Measurements from ENCODE around the gene EML2.

DNA sequence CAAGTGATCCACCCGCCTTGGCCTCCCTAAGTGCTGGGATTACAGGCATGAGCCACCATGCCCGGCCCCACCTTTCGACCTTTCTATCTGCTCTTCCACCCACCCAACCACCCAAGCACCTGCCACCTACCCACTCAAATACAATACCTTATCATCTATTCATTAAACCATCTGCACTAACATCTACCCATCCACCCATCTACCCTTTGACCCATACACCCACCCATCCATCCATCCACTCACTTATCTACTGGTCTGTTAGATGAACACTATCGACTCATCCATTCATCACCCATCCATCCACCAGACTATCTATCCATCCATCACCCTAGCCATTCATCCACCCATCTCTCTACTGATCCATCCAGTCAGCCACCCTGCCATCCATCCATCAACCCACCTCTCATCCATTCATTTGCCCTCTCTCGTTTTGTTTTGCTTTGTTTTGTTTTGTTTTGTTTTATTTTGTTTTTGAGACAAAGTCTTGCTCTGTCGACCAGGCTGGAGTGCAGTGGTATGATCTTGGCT is 17.2 kb downstream of the EML2 start:
- TF ChIP-seq, protein P1, sequence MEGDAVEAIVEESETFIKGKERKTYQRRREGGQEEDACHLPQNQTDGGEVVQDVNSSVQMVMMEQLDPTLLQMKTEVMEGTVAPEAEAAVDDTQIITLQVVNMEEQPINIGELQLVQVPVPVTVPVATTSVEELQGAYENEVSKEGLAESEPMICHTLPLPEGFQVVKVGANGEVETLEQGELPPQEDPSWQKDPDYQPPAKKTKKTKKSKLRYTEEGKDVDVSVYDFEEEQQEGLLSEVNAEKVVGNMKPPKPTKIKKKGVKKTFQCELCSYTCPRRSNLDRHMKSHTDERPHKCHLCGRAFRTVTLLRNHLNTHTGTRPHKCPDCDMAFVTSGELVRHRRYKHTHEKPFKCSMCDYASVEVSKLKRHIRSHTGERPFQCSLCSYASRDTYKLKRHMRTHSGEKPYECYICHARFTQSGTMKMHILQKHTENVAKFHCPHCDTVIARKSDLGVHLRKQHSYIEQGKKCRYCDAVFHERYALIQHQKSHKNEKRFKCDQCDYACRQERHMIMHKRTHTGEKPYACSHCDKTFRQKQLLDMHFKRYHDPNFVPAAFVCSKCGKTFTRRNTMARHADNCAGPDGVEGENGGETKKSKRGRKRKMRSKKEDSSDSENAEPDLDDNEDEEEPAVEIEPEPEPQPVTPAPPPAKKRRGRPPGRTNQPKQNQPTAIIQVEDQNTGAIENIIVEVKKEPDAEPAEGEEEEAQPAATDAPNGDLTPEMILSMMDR (IDR thresholded peaks at IDR 0.05; ENCODE audit: poor library complexity, severe bottlenecking) = no peak
- TF ChIP-seq POLR2AphosphoS5 (IDR thresholded peaks at IDR 0.05) (no peak), TAF1 (IDR thresholded peaks at IDR 0.05; ENCODE audit: low read depth) (no peak), EZH2 (IDR thresholded peaks at IDR 0.05; ENCODE audit: borderline replicate concordance, insufficient read depth, low read length, poor library complexity, severe bottlenecking) (no peak), SMC3 (conservative IDR thresholded peaks at IDR 0.05; ENCODE audit: poor library complexity) (no peak)

Measured in neural cell (in vitro differentiated cells).